RWPE2 (cell line): Measurements from ENCODE around the gene TNNI3K.

Experiments used
- ATAC-seq: fragments of 200-7000 bp; cut with Tn5 transposase; 3 replicates; pipeline ENCODE4 v1.9.1; 2021; ENCODE audit warnings: low read depth
- DNase-seq: peaks from one replicate; pipeline ENCODE4 v3.0.0-alpha.2; 2020; ENCODE audit warnings: low spot score
- H3K27ac ChIP-seq: fragments of 450-650 bp; 2 replicates; pipeline ENCODE4 v1.5.1; 2017; ENCODE audit warnings: mild to moderate bottlenecking; ENCODE audit not compliant: poor library complexity, severe bottlenecking
- H3K27me3 ChIP-seq: fragments of 250-450 bp; sonication (Bioruptor Pico); 2 replicates; pipeline ENCODE4 v1.5.1; 2021; ENCODE audit warnings: mild to moderate bottlenecking, moderate library complexity; ENCODE audit not compliant: insufficient read depth, poor library complexity, severe bottlenecking
- H3K36me3 ChIP-seq: fragments of 250-450 bp; sonication (Bioruptor Pico); 2 replicates; pipeline ENCODE4 v1.5.1; 2020; ENCODE audit warnings: low read depth, mild to moderate bottlenecking, moderate library complexity
- H3K4me1 ChIP-seq: fragments of 250-450 bp; sonication (Bioruptor Pico); 2 replicates; pipeline ENCODE4 v1.5.1; 2021; ENCODE audit warnings: mild to moderate bottlenecking, moderate library complexity; ENCODE audit not compliant: insufficient read depth, poor library complexity, severe bottlenecking
- H3K4me3 ChIP-seq: fragments of 250-450 bp; sonication (Bioruptor Pico); 2 replicates; pipeline ENCODE4 v1.5.1; 2021; ENCODE audit warnings: mild to moderate bottlenecking, moderate library complexity; ENCODE audit not compliant: severe bottlenecking
- H3K9me3 ChIP-seq: fragments of 250-450 bp; sonication (Bioruptor Pico); 2 replicates; pipeline ENCODE4 v1.5.1; 2021; ENCODE audit warnings: mild to moderate bottlenecking, moderate library complexity; ENCODE audit not compliant: severe bottlenecking
- TF ChIP-seq, protein P1 (sequence below): fragments of 450-650 bp; IDR thresholded peaks from one replicate; pipeline ENCODE4 v1.5.1; 2017; ENCODE audit warnings: mild to moderate bottlenecking, moderate library complexity; ENCODE audit not compliant: poor library complexity, severe bottlenecking

The TNNI3K gene

DNA sequence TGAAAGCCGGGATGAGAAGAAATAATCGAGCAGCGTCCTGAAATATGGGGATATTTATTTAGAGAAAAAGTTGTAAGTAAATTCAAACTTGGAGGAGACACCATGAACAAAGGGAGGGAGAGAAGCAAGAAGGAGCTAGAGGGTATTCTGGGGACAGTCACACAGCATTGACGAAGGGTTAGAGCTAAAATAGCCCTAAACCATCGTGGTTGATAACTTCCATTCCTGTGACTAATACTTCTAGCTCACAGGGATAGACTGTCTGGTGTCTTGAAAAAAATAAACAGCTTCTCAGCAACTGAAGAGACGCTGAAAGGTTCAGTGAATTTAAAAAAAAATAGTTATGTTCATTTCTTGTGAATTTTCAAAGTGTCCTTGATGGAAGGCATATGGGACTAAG, 190.5 kb downstream of the TNNI3K start:
- Histone ChIP-seq H3K27ac (no peak overlapping the region), H3K9me3 (no peaks in the 10 kb centered on the region), H3K27me3 (peaks cover 1% of the 10 kb centered on the region), H3K4me1 (no peaks in the 10 kb centered on the region), H3K4me3 (no peak overlapping the region), H3K36me3 (no peaks in the 10 kb centered on the region)
- TF ChIP-seq, protein P1, sequence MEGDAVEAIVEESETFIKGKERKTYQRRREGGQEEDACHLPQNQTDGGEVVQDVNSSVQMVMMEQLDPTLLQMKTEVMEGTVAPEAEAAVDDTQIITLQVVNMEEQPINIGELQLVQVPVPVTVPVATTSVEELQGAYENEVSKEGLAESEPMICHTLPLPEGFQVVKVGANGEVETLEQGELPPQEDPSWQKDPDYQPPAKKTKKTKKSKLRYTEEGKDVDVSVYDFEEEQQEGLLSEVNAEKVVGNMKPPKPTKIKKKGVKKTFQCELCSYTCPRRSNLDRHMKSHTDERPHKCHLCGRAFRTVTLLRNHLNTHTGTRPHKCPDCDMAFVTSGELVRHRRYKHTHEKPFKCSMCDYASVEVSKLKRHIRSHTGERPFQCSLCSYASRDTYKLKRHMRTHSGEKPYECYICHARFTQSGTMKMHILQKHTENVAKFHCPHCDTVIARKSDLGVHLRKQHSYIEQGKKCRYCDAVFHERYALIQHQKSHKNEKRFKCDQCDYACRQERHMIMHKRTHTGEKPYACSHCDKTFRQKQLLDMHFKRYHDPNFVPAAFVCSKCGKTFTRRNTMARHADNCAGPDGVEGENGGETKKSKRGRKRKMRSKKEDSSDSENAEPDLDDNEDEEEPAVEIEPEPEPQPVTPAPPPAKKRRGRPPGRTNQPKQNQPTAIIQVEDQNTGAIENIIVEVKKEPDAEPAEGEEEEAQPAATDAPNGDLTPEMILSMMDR: no peak
- ATAC-seq (no peak), DNase-seq (no peak)

DNA sequence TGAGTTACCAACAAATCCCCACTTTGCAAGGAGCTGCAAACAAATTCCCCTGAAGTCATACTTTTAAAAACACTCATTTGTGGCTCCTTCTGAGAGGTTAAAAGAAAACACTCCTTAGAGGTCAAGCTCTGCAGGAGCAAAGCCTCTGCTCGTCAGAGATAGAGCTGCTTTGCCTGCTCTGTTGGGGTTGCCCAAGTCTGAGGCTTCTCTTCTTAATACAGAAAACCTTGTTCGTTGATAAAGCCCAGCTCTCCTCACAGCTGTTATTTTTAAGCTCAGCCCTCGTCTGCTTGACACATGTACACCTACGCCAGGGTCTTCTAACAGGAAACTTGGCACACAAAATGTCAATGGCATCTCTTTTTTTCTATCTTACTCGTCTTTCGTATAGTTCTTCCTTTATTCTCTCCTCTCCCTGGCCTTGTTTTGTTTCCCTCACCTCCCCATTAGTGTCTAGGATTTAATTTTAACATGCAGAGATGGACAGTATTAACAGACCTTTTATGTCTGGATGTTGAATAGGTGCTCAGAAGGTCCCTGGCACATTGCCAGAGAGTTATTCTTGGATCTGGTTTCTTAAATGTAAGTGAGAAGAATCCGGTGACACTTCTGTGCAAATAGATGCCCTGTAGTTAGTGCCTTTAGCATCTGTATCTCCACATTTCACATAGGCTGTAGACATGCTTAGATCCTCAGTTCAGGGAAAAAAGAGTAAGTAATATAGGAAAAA, 191.2 kb downstream of the TNNI3K start:
- Histone ChIP-seq H3K27me3 (peaks cover 5% of the 10 kb centered on the region), H3K27ac (no peak overlapping the region), H3K4me1 (no peaks in the 10 kb centered on the region), H3K9me3 (no peaks in the 10 kb centered on the region), H3K4me3 (no peak overlapping the region), H3K36me3 (no peaks in the 10 kb centered on the region)
- DNase-seq (no peak), ATAC-seq (no peak)
- TF ChIP-seq, protein P1: no peak

DNA sequence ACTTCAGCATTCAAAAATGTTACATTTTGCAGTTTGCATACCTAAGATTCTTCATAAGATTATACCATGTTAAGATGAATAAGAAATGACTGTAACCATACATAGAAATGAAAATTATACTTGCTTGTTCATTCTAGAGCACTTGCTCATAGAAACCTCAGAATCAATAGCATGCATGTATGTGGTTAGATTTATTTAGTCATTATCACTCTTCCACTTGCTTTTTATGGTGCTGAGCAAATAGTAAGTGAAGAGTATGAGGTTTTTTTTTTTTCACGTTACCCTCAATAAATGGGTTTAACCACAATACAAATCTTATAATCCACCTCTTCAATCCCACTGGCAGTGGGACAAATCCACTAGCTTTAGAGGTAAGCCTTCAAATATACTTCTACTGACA, 192.5 kb downstream of the TNNI3K start:
- TF ChIP-seq, protein P1: no peak
- Histone ChIP-seq H3K27ac (no peak overlapping the region), H3K36me3 (no peaks in the 10 kb centered on the region), H3K27me3 (peaks cover 5% of the 10 kb centered on the region), H3K4me3 (no peak overlapping the region), H3K4me1 (no peaks in the 10 kb centered on the region), H3K9me3 (no peaks in the 10 kb centered on the region)
- no peak for DNase-seq
- no peak for ATAC-seq

DNA sequence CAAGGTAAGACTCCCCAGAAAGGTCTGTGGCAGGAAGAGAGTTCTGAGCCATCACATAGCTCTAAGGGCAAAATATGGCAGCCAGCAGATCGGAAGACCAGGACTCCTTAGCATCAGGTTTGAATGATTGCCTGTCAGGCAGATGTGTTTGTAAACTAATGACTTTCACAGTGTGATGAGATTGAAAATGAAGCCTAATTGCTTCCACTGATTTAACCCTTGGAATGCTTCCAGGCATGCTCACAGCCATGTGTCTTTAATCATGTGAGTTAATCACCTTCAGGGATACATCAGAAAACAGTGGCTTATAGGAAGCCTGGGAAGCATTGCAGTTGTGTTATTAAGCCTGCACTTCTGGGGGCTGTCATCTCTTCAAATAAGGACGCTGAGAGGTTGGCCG, 194.4 kb downstream of the TNNI3K start:
- no peak for ATAC-seq
- Histone ChIP-seq H3K36me3 (no peaks in the 10 kb centered on the region), H3K4me3 (no peak overlapping the region), H3K9me3 (no peaks in the 10 kb centered on the region), H3K4me1 (no peaks in the 10 kb centered on the region), H3K27ac (no peak overlapping the region), H3K27me3 (peaks cover 5% of the 10 kb centered on the region)
- TF ChIP-seq, protein P1: no peak
- no peak for DNase-seq

DNA sequence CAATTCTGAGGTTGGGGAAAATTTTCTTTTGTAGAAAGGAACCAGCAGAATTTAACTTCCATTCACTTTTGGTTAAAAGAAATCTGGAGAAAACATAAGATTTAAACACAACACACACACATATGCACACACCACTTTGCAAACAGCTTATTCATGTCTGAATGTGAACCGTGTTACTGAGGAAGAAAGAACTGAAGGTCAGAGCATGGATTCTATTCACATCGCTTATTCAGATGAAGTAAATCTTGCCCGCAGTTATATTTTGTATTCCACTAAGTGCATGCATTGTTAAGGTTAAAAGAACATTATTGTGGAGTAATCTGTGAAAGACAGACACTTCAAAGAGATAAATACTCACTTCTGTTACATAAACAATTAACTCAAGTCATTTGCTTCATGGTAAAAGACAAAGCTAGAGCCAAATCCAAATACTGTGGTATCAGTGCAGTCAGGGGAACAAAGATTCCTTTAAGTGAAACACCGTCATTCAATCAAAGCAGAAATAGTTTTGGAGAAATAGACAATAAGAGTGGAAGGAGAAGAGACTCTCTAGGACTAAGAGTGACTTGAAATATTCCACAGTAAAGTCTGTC, 195.3 kb downstream of the TNNI3K start:
- no peak for DNase-seq
- Histone ChIP-seq H3K4me1 (no peaks in the 10 kb centered on the region), H3K27me3 (peaks cover 5% of the 10 kb centered on the region), H3K9me3 (no peaks in the 10 kb centered on the region), H3K27ac (no peak overlapping the region), H3K36me3 (no peaks in the 10 kb centered on the region), H3K4me3 (no peak overlapping the region)
- no peak for ATAC-seq
- TF ChIP-seq, protein P1: no peak
